Small intestine (tissue), 7 donors: ENCODE results near the gene MTCL3.

Experiments used
- DNase-seq, 2 donors: peaks; one replicate each; pipeline versions ENCODE4 v3.0.0 to v3.0.0-alpha.2; 2013
- FAIRE-seq: peaks from 2 replicates; lab custom pipeline; 2012; peaks lifted over from hg19 to GRCh38; lab: Jason Lieb, UNC
- H3K27ac ChIP-seq, 3 donors: one replicate each; pipeline ENCODE4 v1.5.1; 2013; ENCODE audit warnings: low read length in 2 of 3, mild to moderate bottlenecking in 2 of 3, control low read depth in 1 of 3, inconsistent platforms in 1 of 3, low read depth in 1 of 3, moderate library complexity in 1 of 3
- H3K27me3 ChIP-seq, 3 donors: one replicate each; pipeline ENCODE4 v1.6.1; 2013; ENCODE audit warnings: low read length in 3 of 3, inconsistent platforms in 1 of 3; ENCODE audit not compliant: control insufficient read depth in 3 of 3, insufficient read depth in 3 of 3
- H3K36me3 ChIP-seq, 3 donors: one replicate each; pipeline ENCODE4 v1.6.1; 2013; ENCODE audit warnings: low read length in 3 of 3, inconsistent platforms in 1 of 3, low read depth in 1 of 3, mild to moderate bottlenecking in 1 of 3, moderate library complexity in 1 of 3; ENCODE audit not compliant: control insufficient read depth in 3 of 3, insufficient read depth in 2 of 3
- H3K4me1 ChIP-seq, 3 donors: one replicate each; pipeline ENCODE4 v1.6.1; 2013; ENCODE audit warnings: low read length in 2 of 3, inconsistent platforms in 1 of 3, low read depth in 1 of 3, mild to moderate bottlenecking in 1 of 3, moderate library complexity in 1 of 3; ENCODE audit not compliant: control insufficient read depth in 3 of 3, insufficient read depth in 2 of 3
- H3K4me3 ChIP-seq, 3 donors: one replicate each; pipeline ENCODE4 v1.5.1; 2013; ENCODE audit warnings: low read length in 3 of 3, control low read depth in 1 of 3, inconsistent platforms in 1 of 3, low read depth in 1 of 3, mild to moderate bottlenecking in 1 of 3, moderate library complexity in 1 of 3
- H3K9me3 ChIP-seq, 2 donors: one replicate each; pipeline ENCODE4 v1.6.1; 2013; ENCODE audit warnings: low read depth in 1 of 2, low read length in 1 of 2; ENCODE audit not compliant: control insufficient read depth in 2 of 2, insufficient read depth in 1 of 2
- WGBS, 3 donors: extraction: QIAGEN DNeasy Blood & Tissue Kit; methylation state at CpG; one replicate each; pipeline ENCODE4 v1.1.7; 2013; 5-methylcytosine and 5-hydroxymethylcytosine counted together
- donor health status: healthy with polysubstance abuse.
- donor health status: control.
- donor health status: control.
- donor health status: Bipolar disorder and iron deficiency.
- donor health status: healthy.

Gene MTCL3

GRCh38 chr6:127518710-127519468 is at the start of gene MTCL3:
TSS of gene MTCL3 (minus strand) at chr6:127519335.
- Histone ChIP-seq H3K36me3 (no peaks in the 10 kb centered on the region), H3K27me3 (peaks cover 0 to 54% (median 26%) of the 10 kb centered on the region in 3 donors), H3K9me3 (no peaks in the 10 kb centered on the region), H3K4me3 (peak within 1 kb of the TSS in 2 of 3 donors; percentile 1 to 22), H3K27ac (peak within 1 kb of the TSS in 1 of 3 donors; percentile 17), H3K4me1 (no peaks in the 10 kb centered on the region)
- no peak for FAIRE-seq
- 5 to 8% (median 7%) methylated on average over 42 of the region's 42 CpGs for WGBS, 3 donors
- DNase-seq = peak; percentile 7 to 15

DNA sequence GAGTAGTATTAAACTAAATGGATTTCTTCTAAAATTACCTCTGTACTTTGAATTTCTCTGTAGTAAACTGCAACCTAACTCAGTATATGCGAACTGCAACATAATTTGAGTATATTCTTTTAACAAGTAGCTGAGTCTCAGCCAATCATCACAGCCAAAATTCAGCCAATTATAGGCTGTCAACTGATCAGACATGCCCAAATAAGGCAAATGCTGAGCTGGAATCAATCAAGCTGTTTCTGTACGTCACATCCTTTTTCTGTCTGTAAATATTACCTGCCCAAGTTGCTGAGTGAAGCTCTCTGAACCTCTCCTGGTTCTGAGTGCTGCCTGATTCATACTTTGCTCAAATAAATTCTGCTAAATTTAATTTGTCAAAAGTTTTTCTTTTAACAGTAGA is 48.3 kb upstream of the MTCL3 start:
- FAIRE-seq = no peak
- H3K4me1 ChIP-seq = no peaks in the 10 kb centered on the region
- 44 to 74% (median 46%) methylated on average over 2 of the region's 2 CpGs for WGBS, 3 donors

GRCh38 chr6:127566651-127567050 is 47.5 kb upstream of the MTCL3 start:
- no peak for DNase-seq
- no peak overlapping the region for H3K4me3 ChIP-seq
- no peaks in the 10 kb centered on the region for H3K4me1 ChIP-seq
- no peaks in the 10 kb centered on the region for H3K36me3 ChIP-seq
- no peak overlapping the region for H3K27ac ChIP-seq
- H3K9me3 ChIP-seq = no peaks in the 10 kb centered on the region
- H3K27me3 ChIP-seq = no peaks in the 10 kb centered on the region
- FAIRE-seq = no peak

More for the DNA sequence above, 48.3 kb upstream of the MTCL3 start:
- no peaks in the 10 kb centered on the region for H3K27me3 ChIP-seq
- H3K4me3 ChIP-seq = no peak overlapping the region
- no peaks in the 10 kb centered on the region for H3K9me3 ChIP-seq
- no peaks in the 10 kb centered on the region for H3K36me3 ChIP-seq
- no peak overlapping the region for H3K27ac ChIP-seq
- DNase-seq = no peak

DNA sequence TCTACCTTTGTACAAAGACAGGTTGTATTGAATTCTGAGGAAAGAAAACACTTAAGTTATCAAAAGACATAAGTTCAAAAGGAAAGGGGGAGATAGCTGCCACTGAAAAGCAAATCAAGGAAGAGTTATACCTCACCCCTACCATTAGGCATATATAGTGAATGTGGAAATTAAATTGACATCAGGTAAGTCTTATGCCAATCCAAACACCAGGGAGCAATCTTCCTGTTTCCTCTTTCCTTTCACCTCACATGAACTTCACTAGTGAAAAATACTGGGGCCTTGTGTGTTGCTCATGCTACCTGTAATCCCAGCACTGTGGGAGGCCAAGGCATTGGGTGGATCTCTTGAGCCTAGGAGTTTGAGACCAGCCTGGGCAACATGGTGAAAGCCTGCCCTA is 47.0 kb upstream of the MTCL3 start:
- FAIRE-seq = no peak
- no peaks in the 10 kb centered on the region for H3K27me3 ChIP-seq
- H3K27ac ChIP-seq = no peak overlapping the region

GRCh38 chr6:127564761-127565160 is 45.6 kb upstream of the MTCL3 start:
- Histone ChIP-seq H3K27ac (no peak overlapping the region), H3K9me3 (no peaks in the 10 kb centered on the region), H3K4me3 (no peak overlapping the region), H3K27me3 (no peaks in the 10 kb centered on the region), H3K36me3 (no peaks in the 10 kb centered on the region), H3K4me1 (no peaks in the 10 kb centered on the region)
- no peak for FAIRE-seq
- 75 to 82% (median 76%) methylated on average over 3 of the region's 3 CpGs for WGBS, 3 donors
- DNase-seq = no peak

More for the DNA sequence above, 47.0 kb upstream of the MTCL3 start:
- Histone ChIP-seq H3K4me1 (no peaks in the 10 kb centered on the region), H3K4me3 (no peak overlapping the region), H3K9me3 (no peaks in the 10 kb centered on the region), H3K36me3 (no peaks in the 10 kb centered on the region)
- DNase-seq = no peak

DNA sequence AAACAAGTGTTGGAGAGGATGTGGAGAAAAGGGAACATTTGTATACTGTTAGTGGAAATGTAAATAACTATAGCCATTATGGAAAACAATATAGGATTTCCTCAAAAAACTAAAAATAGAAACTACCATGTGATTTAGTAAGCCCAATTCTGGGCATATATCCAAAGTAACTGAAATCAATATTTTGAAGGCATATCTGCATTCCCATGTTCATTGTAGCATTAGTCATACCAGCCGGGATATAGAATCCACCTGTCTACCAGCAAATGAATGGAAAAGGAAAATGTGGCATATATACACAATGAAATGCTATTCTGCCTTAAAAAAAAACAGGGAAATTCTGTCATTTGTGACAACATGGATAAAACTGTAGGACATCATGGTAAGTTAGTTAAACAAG is 42.5 kb upstream of the MTCL3 start:
- Histone ChIP-seq H3K27ac (no peak overlapping the region), H3K9me3 (no peaks in the 10 kb centered on the region), H3K27me3 (no peaks in the 10 kb centered on the region), H3K4me3 (no peak overlapping the region), H3K4me1 (no peaks in the 10 kb centered on the region), H3K36me3 (no peaks in the 10 kb centered on the region)
- 6 to 39% (median 29%) methylated on average over 1 of the region's 1 CpG for WGBS, 3 donors
- FAIRE-seq = no peak
- DNase-seq = no peak

DNA sequence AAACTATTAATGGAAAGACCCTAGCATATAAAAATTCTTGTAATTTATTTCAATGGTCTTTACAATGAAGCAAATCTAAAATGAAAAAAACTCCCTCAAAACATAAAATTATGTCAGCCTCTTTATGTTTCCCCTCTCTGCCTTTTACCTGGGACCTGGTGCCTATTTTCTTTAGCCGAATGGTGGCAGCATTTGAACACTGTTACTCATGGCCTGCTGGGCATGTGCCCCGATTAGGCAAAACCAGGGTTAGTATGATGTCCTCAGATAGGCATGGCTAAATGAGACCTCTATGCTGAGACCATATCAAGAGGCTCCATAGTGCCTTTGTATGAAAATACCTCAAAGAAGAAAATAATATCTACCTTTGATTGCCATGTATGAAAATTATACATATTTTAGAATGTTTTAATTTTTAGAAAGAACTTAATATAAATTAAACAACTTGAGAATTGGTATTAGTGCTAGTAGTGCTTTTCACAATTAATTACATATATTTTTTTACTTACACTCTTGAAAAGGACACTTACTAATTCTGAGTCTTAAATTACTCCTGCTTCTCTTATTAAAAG is 35.4 kb upstream of the MTCL3 start:
- FAIRE-seq (no peak), DNase-seq (peak in 1 of 2 donors; percentile 5)
- Histone ChIP-seq H3K4me1 (no peaks in the 10 kb centered on the region), H3K4me3 (no peak overlapping the region), H3K27me3 (peaks cover 0 to 1% (median 0%) of the 10 kb centered on the region in 3 donors), H3K36me3 (no peaks in the 10 kb centered on the region), H3K9me3 (no peaks in the 10 kb centered on the region), H3K27ac (no peak overlapping the region)
- WGBS, 3 donors = 14 to 38% (median 28%) methylated on average over 2 of the region's 2 CpGs

DNA sequence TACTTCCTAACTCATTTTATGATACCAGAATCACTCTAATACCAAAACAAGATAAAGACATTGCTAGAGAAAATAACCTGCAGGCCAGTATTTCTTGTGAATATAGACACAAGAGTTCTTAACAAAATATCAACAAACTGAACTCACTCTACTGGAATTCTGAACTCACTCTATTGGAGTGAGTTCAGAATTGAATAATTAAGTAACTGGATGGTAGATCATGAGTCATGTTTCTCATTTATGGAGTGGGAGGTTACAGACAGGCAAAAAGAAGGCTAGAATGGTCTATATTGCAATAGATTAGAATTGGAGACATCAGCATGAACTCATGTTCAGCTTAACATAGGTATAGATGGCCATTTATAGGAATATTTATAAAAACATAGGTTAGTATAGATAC is 31.3 kb upstream of the MTCL3 start:
- H3K27ac ChIP-seq = no peak overlapping the region
- no peak overlapping the region for H3K4me3 ChIP-seq
- H3K27me3 ChIP-seq = peaks cover 0 to 1% (median 0%) of the 10 kb centered on the region in 3 donors
- no peaks in the 10 kb centered on the region for H3K36me3 ChIP-seq
- no peak for DNase-seq
- H3K9me3 ChIP-seq = no peaks in the 10 kb centered on the region
- H3K4me1 ChIP-seq = no peaks in the 10 kb centered on the region
- no peak for FAIRE-seq
